Fibroblast of skin of right biceps (primary cell): ENCODE measurements around the gene CCR5AS.
A peak's percentile ranks its signal among the peaks of the same experiment; 100 is the strongest.
"Not testable (repeated sequence)": the region's sequence is repeated elsewhere in the genome, so short reads cannot be mapped to it uniquely, and the experiment has no call there.

Source experiments
- DNase-seq: peaks from one replicate; pipeline ENCODE4 v3.0.0-alpha.2; 2013

Gene CCR5AS

DNA sequence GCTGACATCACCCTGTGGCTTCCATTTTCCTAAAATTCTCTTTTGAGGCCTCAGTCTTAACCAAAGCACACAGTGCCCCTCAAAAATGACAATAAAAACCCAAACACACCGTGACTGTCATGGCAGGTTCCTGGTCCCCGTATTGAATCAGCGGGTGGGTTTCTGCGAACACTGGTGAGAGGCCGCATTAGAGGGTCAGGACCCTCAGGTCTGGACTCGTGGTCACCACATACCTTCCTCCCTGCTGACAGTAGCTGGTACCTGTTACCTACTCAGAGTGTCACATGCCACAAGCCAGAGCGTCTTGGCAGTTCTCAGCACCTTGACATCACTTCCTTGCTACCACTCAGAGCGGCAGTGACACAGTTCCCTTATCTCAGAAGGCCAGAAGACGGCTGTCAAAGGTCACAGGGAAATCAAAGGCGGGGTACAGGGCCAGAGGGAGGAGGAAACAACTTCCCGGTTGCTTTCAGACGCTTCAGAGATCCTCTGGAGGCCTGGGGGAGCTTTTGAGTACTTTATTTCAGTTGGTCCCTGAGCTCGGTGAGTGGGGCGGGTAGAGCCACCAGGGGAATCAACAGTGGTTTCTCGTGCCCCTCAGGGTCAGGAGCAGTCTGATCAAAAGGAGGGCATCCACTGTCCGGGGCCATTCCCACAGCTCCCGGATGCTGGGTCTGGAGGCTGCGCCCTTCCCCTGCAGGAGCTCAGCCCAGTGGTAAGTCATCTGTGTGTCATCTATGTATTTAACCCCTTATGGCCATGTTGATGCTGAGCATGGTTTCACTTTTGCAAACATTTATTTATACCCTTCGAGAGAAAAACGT is at the start of gene CCR5AS, which contains the start of gene CCRL2:
TSS of gene CCR5AS (minus strand) at position 279 of the 824 bp plus-strand sequence.
TSS of gene CCRL2 (plus strand) at position 472 of the 824 bp plus-strand sequence. CDS start 821 bp downstream, outside the sequence.
- DNase-seq = peak; percentile 30

DNA sequence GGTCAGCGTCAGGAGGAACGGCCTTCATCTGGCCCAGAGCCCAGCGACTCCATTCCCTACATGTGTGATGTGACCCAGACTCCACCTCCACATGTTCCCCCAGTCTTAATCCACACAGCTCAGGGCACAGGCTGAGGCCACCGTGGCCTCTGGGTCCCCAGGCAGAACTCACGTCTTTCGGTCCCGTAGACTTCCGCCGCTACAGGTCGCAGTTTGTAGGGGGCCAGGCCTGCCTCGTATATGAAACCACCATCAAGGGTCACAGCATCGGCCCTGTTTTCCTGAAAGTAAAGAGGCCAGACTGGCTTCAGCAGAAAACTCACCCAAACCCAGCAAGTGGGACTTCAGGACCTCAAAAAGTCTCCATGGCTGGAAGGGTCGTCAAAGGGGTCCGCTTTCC is 49.3 kb upstream of the CCR5AS start:
- no peak for DNase-seq

- no peak for DNase-seq
Measured at GRCh38 chr3:46455231-46456115, 48.6 kb upstream of the CCR5AS start.

DNA sequence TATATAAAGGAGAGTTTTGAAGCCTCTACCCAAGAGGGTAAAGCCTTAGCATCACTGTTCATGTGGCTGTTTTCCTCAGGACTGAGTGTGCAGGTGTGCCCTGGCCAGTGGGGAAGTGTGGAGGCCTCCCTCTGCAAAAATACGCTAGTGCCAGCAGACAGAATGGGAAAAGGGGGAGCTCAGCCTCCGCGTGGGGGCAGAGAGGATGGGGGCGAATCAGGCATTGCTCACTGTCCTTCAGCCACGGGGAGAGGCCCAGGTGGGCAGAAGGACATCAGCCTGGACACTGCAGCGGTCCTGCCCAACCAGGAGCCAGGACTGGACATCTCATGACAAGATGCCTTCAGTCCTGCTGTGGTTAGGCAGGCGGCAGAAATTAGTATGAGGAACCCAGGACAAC is 47.7 kb upstream of the CCR5AS start:
- no peak for DNase-seq

DNA sequence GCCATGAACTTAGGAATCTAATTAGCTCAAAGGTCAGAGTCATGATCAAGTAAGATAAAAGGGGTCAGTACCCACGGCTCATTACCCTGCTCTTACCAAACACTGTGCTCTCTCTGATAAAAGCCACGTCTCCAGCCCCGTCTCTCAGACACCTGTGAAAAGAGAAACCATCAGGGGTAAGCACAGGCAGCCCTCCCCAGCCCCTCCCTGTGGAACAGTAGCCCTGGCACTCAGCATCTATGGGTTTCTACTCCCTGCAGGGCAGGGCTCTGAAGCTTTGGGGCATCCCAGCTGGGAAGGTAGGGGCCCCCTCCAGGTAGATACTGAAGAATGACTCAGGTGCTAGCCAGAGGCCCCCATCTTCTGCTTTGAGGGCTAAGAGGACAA is 47.3 kb upstream of the CCR5AS start:
- no peak for DNase-seq

DNA sequence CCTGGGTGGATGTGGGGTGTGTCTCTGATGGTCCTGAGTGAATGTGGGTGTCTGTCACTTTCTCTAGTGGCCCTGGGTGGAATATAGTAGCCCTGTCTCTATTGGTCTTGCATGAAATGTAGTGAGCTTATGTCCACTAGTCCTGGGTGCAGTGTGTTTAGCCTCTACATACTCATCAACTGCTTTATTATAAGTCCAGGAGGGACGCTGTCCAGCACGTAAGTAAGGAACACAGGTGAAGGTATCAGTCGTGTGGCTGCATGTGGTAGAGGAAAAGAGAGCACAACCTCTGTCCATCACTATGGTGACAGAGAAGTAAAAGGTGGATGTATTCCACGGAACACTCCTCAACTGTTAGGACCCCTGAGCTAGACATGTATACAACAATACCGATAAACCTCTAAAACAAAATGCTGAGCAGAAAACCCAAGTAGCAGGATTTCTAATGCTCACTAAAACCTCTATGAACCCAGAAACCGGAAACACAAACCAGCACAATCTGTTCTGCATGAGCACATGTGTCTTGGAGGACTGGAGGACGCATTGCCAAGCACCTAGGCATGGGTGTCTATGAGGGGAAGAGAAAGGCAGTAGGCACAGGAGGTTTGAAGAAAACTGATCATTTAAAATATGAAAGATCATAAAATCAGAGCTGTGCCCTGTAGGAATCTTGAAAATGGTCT is 46.8 kb upstream of the CCR5AS start:
- no peak for DNase-seq

DNA sequence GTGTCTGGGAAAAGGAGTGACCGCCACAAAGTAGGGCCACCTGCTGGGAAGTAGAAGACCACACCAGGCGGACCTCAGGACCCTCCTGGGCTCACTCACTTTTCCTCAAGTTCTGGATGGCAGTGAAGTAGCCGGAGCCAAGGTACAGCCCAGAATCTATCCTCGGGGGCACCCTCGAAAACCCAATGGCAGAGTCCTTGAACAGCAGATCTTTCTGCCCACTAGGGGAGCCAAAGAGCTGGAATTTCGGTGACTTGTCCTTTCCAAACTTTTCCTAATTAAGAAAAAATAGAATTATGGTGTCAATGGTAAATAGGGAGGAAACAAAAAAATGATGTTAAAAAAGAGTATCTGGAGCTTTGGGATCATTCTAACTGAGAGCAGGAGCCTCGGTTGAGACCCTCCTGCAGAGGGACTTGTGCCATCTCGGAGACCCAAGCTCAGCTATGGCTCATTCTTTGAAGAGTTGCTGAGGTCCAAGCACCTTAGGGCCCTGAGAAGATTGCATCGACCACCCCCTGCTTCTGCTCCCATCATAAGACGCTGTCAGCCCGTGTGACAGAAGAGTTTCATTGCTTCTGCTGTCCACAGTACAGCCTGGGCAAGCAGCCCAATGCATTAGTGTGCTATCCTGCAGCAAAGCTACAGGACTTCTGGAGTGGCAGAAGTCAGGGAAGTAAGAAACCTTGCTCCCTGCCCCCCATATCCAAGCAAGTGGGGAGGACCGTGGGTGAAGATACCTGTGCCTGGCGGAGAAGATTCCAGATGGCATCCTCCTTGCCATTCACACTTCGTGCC is 43.1 kb upstream of the CCR5AS start:
- DNase-seq = peak; percentile 5

DNA sequence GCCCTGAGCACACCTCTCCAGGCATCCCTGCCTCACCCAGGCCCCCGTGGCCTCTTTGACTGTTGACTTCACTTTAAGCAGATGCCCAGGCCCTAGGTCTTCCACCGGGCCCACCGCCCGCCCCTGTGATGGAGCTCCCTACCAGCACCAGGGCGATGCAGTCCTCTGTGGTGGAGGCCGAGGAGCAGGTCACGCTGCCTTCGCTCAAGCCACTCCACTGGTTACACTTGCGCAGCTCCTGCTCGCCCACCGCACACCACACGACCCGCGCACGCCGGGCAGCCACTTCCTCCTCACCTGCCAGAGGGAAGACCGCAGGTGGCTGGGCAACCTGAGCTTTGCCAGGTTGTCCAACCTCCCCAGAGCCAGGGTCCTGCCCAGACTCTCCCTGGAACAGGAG is 41.9 kb upstream of the CCR5AS start:
- no peak for DNase-seq

DNA sequence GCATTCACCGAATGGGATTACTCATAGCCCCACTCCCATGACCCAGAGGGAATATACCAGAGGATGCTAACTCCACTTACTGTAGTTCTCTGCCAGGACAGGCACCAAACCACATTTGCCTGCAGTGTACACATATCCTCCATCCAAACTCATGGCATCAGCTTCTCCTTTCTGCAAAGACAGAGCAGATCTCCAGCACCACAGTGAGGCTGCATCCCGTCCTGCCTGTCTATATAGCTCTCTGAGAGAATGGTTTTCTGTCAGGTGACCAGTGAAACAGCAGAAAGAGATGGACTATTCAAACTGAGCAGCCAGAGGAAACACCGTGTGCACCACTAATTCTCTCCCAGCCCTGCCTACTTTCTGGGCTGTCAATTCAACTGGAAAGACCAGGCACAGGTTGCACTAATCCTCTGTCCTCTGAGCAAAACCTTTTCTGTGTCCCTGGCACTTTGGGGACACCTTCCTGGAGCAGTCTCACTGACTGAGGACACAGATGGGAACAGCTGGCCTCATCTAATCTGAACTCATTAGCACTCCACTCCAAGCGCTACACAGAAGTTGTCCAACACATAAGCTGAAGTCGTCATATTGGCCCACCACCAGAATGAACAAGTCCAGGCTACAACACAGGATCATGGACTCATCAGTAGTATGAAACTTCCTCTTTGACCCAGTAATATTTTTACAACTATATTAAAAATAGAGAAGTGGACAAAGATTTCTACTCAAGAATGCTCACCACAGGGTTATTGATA is 40.5 kb upstream of the CCR5AS start:
- DNase-seq = no peak

- DNase-seq = peak; percentile 34
Measured at GRCh38 chr3:46442576-46443530, 36.0 kb upstream of the CCR5AS start.

GRCh38 chr3:46440531-46441294 is 33.8 kb upstream of the CCR5AS start:
- DNase-seq = no peak

DNA sequence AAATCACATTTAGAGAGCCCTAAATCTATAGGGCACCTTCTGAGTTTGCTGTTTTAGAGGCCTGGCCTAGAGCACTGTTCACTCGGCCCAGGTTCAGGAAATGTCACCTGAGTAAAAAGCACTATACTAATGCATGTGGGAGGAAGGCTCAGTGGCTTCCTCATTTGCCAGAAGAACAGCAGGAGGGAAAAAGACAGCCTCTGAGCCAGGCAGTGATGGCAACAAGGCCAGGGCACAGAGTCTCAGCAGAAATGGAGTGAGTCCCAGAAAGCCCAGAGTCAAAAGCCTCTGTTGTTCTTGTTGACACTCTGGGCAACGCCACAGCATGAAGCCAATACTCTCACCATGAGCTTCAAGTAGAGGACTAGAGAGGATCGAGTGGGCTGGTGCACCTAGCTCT is 32.0 kb upstream of the CCR5AS start:
- no peak for DNase-seq

DNA sequence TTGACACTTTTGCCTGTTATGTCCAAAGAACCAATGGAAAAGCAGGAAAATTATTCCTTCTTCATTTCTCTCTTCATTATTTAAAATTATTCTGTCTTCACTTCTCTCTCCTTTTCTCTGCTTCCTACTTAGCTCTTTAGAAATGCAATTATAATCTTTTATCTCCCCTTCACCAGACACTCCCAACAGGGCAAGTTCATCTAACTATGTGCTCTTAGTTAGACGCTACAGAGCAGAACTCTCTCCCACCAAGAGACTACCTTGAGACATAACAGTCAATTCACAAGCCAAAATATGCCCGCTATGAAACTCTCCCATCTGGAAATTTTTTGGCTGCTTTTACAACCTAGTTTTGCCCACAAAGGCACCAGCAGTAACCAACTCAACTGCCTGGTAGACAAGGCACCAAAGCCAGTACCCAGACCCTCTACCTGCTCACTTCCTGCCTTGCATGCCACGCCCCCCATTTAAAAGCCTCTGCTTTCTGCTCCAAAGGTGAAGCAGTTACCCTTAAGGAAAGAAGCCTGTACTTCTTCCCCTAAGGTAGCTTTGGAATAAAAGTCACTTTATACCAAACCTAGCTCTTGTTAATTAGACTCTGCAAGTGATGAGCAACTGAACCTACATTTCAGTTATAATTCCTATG is 28.3 kb upstream of the CCR5AS start:
- DNase-seq = no peak

GRCh38 chr3:46433841-46434240 is 27.0 kb upstream of the CCR5AS start:
- no peak for DNase-seq

GRCh38 chr3:46433118-46433517 is 26.3 kb upstream of the CCR5AS start:
- not testable (repeated sequence) for DNase-seq

- DNase-seq = not testable (repeated sequence)
Measured at GRCh38 chr3:46431905-46432304, 25.0 kb upstream of the CCR5AS start.

DNA sequence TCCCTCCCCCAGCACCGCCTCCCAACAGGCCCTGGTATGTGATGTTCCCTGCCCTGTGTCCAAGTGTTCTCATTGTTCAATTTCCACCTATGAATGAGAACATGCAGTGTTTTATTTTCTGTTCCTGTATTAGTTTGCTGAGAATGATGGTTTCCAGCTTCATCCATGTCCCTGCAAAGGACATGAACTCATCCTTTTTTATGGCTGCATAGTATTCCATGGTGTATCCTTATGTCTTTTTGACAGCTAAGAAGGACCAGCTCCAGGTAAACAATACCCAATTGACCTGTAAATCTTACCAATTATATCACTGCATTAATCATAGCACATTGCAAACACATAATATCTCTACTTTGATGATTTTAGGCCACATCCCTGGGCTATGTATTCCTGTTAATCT is 24.0 kb upstream of the CCR5AS start:
- not testable (repeated sequence) for DNase-seq

DNA sequence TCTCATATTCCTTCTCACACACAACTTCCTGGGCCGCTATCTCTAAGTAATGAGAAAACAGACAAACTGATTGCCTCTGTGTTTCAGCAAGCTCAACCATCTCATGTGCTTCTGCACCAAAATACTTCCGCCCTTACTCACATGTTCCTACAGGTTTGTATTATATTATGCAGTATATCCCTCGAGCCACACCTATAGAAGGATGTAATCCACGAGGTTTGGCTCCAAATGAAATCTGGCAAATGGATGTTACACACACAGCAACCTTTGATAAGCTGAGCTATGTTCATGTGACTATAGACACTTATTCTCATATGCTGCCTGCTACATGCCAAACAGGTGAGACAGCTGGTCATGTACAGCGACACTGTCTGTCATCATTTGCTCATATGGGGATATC is 22.8 kb upstream of the CCR5AS start:
- no peak for DNase-seq

GRCh38 chr3:46429250-46429649 is 22.4 kb upstream of the CCR5AS start:
- no peak for DNase-seq
